Lung (tissue), 12 donors: Measurements from ENCODE around the gene FBXO31. TPM values are rescaled to one million over a fixed set of nuclear protein-coding genes. Genes with fewer than 3 reads are reported as not detected.

Source experiments
- ATAC-seq: fragments of 200-7000 bp; cut with Tn5 transposase; one replicate; pipeline ENCODE4 v1.9.1; 2020; ENCODE audit warnings: moderate number of reproducible peaks; ENCODE audit not compliant: insufficient read depth, low FRiP score
- DNase-seq, 3 donors: peaks; one replicate each; pipeline ENCODE4 v3.0.0-alpha.2; 2013 to 2017
- H3K27ac ChIP-seq, 2 donors: one replicate each; pipeline ENCODE4 v1.5.1; 2013; ENCODE audit warnings: mild to moderate bottlenecking in 2 of 2, moderate library complexity in 2 of 2, control low read depth in 1 of 2, inconsistent platforms in 1 of 2, low read depth in 1 of 2, low read length in 1 of 2
- H3K27me3 ChIP-seq, 3 donors: one replicate each; pipeline ENCODE4 v1.5.1; 2013; ENCODE audit warnings: low read length in 2 of 3; ENCODE audit not compliant: control insufficient read depth in 3 of 3, insufficient read depth in 3 of 3
- H3K36me3 ChIP-seq, 4 donors: one replicate each; pipeline ENCODE4 v1.5.1; 2013; ENCODE audit warnings: low read length in 4 of 4, mild to moderate bottlenecking in 1 of 4, moderate library complexity in 1 of 4; ENCODE audit not compliant: control insufficient read depth in 4 of 4, insufficient read depth in 4 of 4
- H3K4me1 ChIP-seq, 5 donors: one replicate each; pipeline ENCODE4 v1.5.1; 2013; ENCODE audit warnings: low read length in 5 of 5, mild to moderate bottlenecking in 2 of 5, moderate library complexity in 1 of 5; ENCODE audit not compliant: control insufficient read depth in 5 of 5, insufficient read depth in 5 of 5
- H3K4me3 ChIP-seq: one replicate; pipeline ENCODE4 v1.5.1; 2013; ENCODE audit warnings: mild to moderate bottlenecking, control low read depth, moderate library complexity
- H3K9ac ChIP-seq, 2 donors: one replicate each; pipeline ENCODE4 v1.5.1; 2013; ENCODE audit warnings: low read length in 2 of 2, control low read depth in 1 of 2; ENCODE audit not compliant: insufficient read depth in 1 of 2
- H3K9me3 ChIP-seq, 4 donors: one replicate each; pipeline ENCODE4 v1.5.1; 2013; ENCODE audit warnings: low read length in 3 of 4, mild to moderate bottlenecking in 1 of 4, moderate library complexity in 1 of 4; ENCODE audit not compliant: control insufficient read depth in 4 of 4, insufficient read depth in 3 of 4
- CTCF ChIP-seq: IDR thresholded peaks from 2 replicates; pipeline ENCODE4 v1.5.1; 2012; ENCODE audit warnings: mild to moderate bottlenecking; ENCODE audit errors: control extremely low read depth, extremely low read depth
- WGBS, 2 donors: extraction: QIAGEN DNeasy Blood & Tissue Kit; methylation state at CpG; one replicate each; pipeline ENCODE4 v1.1.7; 2013; 5-methylcytosine and 5-hydroxymethylcytosine counted together
- polyA plus RNA-seq, 2 donors: library from polyadenylated mRNA; stranded (reverse); fragments of 200-250 nt; gene quantifications; one replicate each; pipeline ENCODE4 v1.2.1, GENCODE V29; 2013
- total RNA-seq, 2 donors: library from RNA; depleted of rRNA in 1 of 2; stranded (reverse); fragments of >200 nt in 1 of 2; gene quantifications; one replicate each; pipeline ENCODE4 v1.2.1, GENCODE V29; 2014 to 2021
- donor health status: control.
- donor health status: control.
- donor health status: Bipolar disorder and iron deficiency.
- donor health status: healthy.
- donor health status: DM: yes; HTN: yes; CAD: no.

Gene FBXO31
- total and polyA plus RNA-seq, 4 donors = 10.1 to 35.1 (median 23.2) TPM

- peaks cover 0 to 25% (median 13%) of the 10 kb centered on the region in 4 donors for H3K36me3 ChIP-seq
- DNase-seq = no peak
Observed at GRCh38 chr16:87345726-87346424, 37.7 kb downstream of the FBXO31 start.

GRCh38 chr16:87344931-87345631 lies 38.5 kb downstream of the FBXO31 start:
- Histone ChIP-seq H3K27ac (peak overlapping the region in 1 of 2 donors; percentile 18), H3K4me1 (peaks cover 0 to 9% (median 0%) of the 10 kb centered on the region in 5 donors), H3K27me3 (no peaks in the 10 kb centered on the region), H3K9me3 (no peaks in the 10 kb centered on the region), H3K9ac (no peak overlapping the region), H3K36me3 (peaks cover 0 to 26% (median 13%) of the 10 kb centered on the region in 4 donors), H3K4me3 (no peak overlapping the region)
- peak; percentile 34 to 42 (median 37) for DNase-seq
- WGBS, 2 donors = 55 to 74% methylated on average over 17 of the region's 17 CpGs
- ATAC-seq = peak; percentile 16
- TF ChIP-seq CTCF = no peak

More at GRCh38 chr16:87345726-87346424, 37.7 kb downstream of the FBXO31 start:
- peaks cover 0 to 9% (median 2%) of the 10 kb centered on the region in 5 donors for H3K4me1 ChIP-seq
- no peak for ATAC-seq
- no peak overlapping the region for H3K4me3 ChIP-seq
- TF ChIP-seq CTCF = no peak
- H3K27ac ChIP-seq = peak overlapping the region in 1 of 2 donors; percentile 15
- no peaks in the 10 kb centered on the region for H3K27me3 ChIP-seq
- WGBS, 2 donors = 95 to 97% methylated on average over 27 to 28 of the region's 28 CpGs
- no peaks in the 10 kb centered on the region for H3K9me3 ChIP-seq
- H3K9ac ChIP-seq = no peak overlapping the region

- no peak for TF ChIP-seq CTCF
- H3K27ac ChIP-seq = no peak overlapping the region
- ATAC-seq (no peak), DNase-seq (no peak)
- H3K27me3 ChIP-seq = no peaks in the 10 kb centered on the region
- no peaks in the 10 kb centered on the region for H3K9me3 ChIP-seq
- peaks cover 0 to 28% (median 13%) of the 10 kb centered on the region in 4 donors for H3K36me3 ChIP-seq
- no peak overlapping the region for H3K4me3 ChIP-seq
- 88 to 93% methylated on average over 31 to 34 of the region's 34 CpGs for WGBS, 2 donors
- peaks cover 0 to 9% (median 0%) of the 10 kb centered on the region in 5 donors for H3K4me1 ChIP-seq
- H3K9ac ChIP-seq = no peak overlapping the region
Observed at GRCh38 chr16:87344165-87344930, 39.2 kb downstream of the FBXO31 start.
